Mesenchymal stem cell (in vitro differentiated cells and primary cell): ENCODE results near the gene HS1BP3.
A peak's percentile ranks its signal among the peaks of the same experiment; 100 is the strongest.

Experiments
- DNase-seq: peaks from one replicate; pipeline ENCODE4 v3.0.0-alpha.2; 2013
- H2AFZ ChIP-seq: one replicate; pipeline ENCODE4 v1.6.1; 2013; ENCODE audit warnings: low read depth, mild to moderate bottlenecking, control low read depth, inconsistent platforms, low read length, moderate library complexity
- H2AK5ac ChIP-seq: 2 replicates; pipeline ENCODE4 v1.6.1; 2013; ENCODE audit warnings: low read length, moderate library complexity, mild to moderate bottlenecking, inconsistent platforms; ENCODE audit not compliant: severe bottlenecking
- H2BK120ac ChIP-seq: one replicate; pipeline ENCODE4 v1.6.1; 2013; ENCODE audit warnings: low read depth, mild to moderate bottlenecking, inconsistent platforms, low read length, moderate library complexity
- H2BK12ac ChIP-seq, 2 experiments: one replicate each; pipeline ENCODE4 v1.6.1; 2013; ENCODE audit warnings: inconsistent platforms in 2 of 2, low read length in 2 of 2, mild to moderate bottlenecking in 2 of 2, moderate library complexity in 2 of 2, control low read depth in 1 of 2
- H2BK15ac ChIP-seq: one replicate; pipeline ENCODE4 v1.6.1; 2013; ENCODE audit warnings: mild to moderate bottlenecking, low read depth, inconsistent platforms; ENCODE audit not compliant: poor library complexity, severe bottlenecking
- H2BK5ac ChIP-seq: 2 replicates; pipeline ENCODE4 v1.6.1; 2013; ENCODE audit warnings: low read depth, mild to moderate bottlenecking, low read length, control low read depth, inconsistent platforms; ENCODE audit not compliant: poor library complexity, severe bottlenecking
- H3K14ac ChIP-seq, 2 experiments: one replicate each; pipeline ENCODE4 v1.6.1; 2013; ENCODE audit warnings: inconsistent platforms in 2 of 2, low read length in 2 of 2, control low read depth in 1 of 2, mild to moderate bottlenecking in 1 of 2, moderate library complexity in 1 of 2
- H3K18ac ChIP-seq, 2 experiments: one replicate each; pipeline ENCODE4 v1.6.1; 2013; ENCODE audit warnings: inconsistent platforms in 2 of 2, low read length in 2 of 2, control low read depth in 1 of 2, low read depth in 1 of 2, mild to moderate bottlenecking in 1 of 2
- H3K23ac ChIP-seq, 2 experiments: one replicate each; pipeline ENCODE4 v1.6.1; 2013; ENCODE audit warnings: inconsistent platforms in 2 of 2, low read length in 2 of 2, mild to moderate bottlenecking in 2 of 2, moderate library complexity in 2 of 2, control low read depth in 1 of 2
- H3K27ac ChIP-seq: 2 replicates; pipeline ENCODE4 v1.5.1; 2013; ENCODE audit warnings: mild to moderate bottlenecking, moderate library complexity, low read length, control low read depth, inconsistent platforms; ENCODE audit not compliant: poor library complexity, severe bottlenecking
- H3K27me3 ChIP-seq, 2 experiments: 2 replicates each; pipeline versions ENCODE4 v1.6.1 to v1.7.0; 2013; ENCODE audit warnings: low read length in 2 of 2, mild to moderate bottlenecking in 2 of 2, moderate library complexity in 2 of 2, control low read depth in 1 of 2, inconsistent platforms in 1 of 2; ENCODE audit not compliant: control insufficient read depth in 1 of 2, insufficient read depth in 1 of 2
- H3K36me3 ChIP-seq, 2 experiments: 2 replicates each; pipeline versions ENCODE4 v1.6.1 to v1.7.0; 2013; ENCODE audit warnings: low read length in 2 of 2, control low read depth in 1 of 2, inconsistent platforms in 1 of 2, low read depth in 1 of 2, mild to moderate bottlenecking in 1 of 2; ENCODE audit not compliant: insufficient read depth in 2 of 2, control insufficient read depth in 1 of 2
- H3K4ac ChIP-seq, 2 experiments: one replicate each; pipeline ENCODE4 v1.6.1; 2013; ENCODE audit warnings: inconsistent platforms in 2 of 2, low read length in 2 of 2, mild to moderate bottlenecking in 2 of 2, moderate library complexity in 2 of 2, control low read depth in 1 of 2, low read depth in 1 of 2
- H3K4me1 ChIP-seq: 2 replicates; pipeline ENCODE4 v1.6.1; 2013; ENCODE audit warnings: low read depth, low read length, control low read depth; ENCODE audit not compliant: control insufficient read depth, insufficient read depth
- H3K4me2 ChIP-seq: 2 replicates; pipeline ENCODE4 v1.6.1; 2013; ENCODE audit warnings: low read length, mild to moderate bottlenecking, inconsistent platforms; ENCODE audit not compliant: poor library complexity, severe bottlenecking
- H3K4me3 ChIP-seq, 2 experiments: 2 replicates each; pipeline versions ENCODE4 v1.5.1 to v1.7.0; 2013; ENCODE audit warnings: low read length in 2 of 2, mild to moderate bottlenecking in 2 of 2, control low read depth in 1 of 2, low read depth in 1 of 2; ENCODE audit not compliant: insufficient read depth in 1 of 2
- H3K79me1 ChIP-seq: replicated peaks from 2 replicates; pipeline ENCODE4 v1.6.1; 2013; ENCODE audit warnings: mild to moderate bottlenecking, control low read depth, low read length, inconsistent platforms; ENCODE audit not compliant: poor library complexity, severe bottlenecking
- H3K9ac ChIP-seq: 2 replicates; pipeline ENCODE4 v1.7.0; 2013; ENCODE audit warnings: mild to moderate bottlenecking, low read length, moderate library complexity
- H3K9me3 ChIP-seq: 2 replicates; pipeline ENCODE4 v1.7.0; 2013; ENCODE audit warnings: mild to moderate bottlenecking, low read length; ENCODE audit not compliant: control insufficient read depth
- H4K8ac ChIP-seq: one replicate; pipeline ENCODE4 v1.6.1; 2013; ENCODE audit warnings: inconsistent platforms, mild to moderate bottlenecking, low read length, moderate library complexity
- H4K91ac ChIP-seq: one replicate; pipeline ENCODE4 v1.6.1; 2013; ENCODE audit warnings: mild to moderate bottlenecking, low read length, inconsistent platforms
- WGBS: methylation state at CpG from one replicate; pipeline ENCODE4 v1.1.7; 2013; ENCODE audit warnings: mixed read lengths; 5-methylcytosine and 5-hydroxymethylcytosine counted together

Gene HS1BP3

GRCh38 chr2:20668871-20669475, 18.1 kb upstream of the HS1BP3 start:
- Histone ChIP-seq H3K79me1 (peaks cover 10% of the 10 kb centered on the region), H3K4ac (no peak overlapping the region), H4K91ac (no peak overlapping the region), H3K18ac (no peak overlapping the region), H2BK12ac (no peak overlapping the region), H4K8ac (no peak overlapping the region), H3K27ac (no peak overlapping the region), H2AK5ac (no peak overlapping the region), H3K9ac (no peak overlapping the region), H2BK15ac (no peak overlapping the region), H2AFZ (no peak overlapping the region), H2BK120ac (no peak overlapping the region), H3K4me1 (peaks cover 43% of the 10 kb centered on the region), H3K14ac (no peak overlapping the region), H3K27me3 (peaks cover 20 to 91% of the 10 kb centered on the region in 2 experiments), H3K4me2 (peak overlapping the region; percentile 64), H3K4me3 (peak overlapping the region in 1 of 2 experiments; percentile 36), H3K36me3 (peaks cover 0 to 35% of the 10 kb centered on the region in 2 experiments), H3K9me3 (no peaks in the 10 kb centered on the region), H2BK5ac (no peak overlapping the region), H3K23ac (no peak overlapping the region)
- no peak for DNase-seq
- WGBS: 68% methylated on average over 8 of the region's 8 CpGs

- Histone ChIP-seq H2AK5ac (no peak overlapping the region), H3K4me1 (peaks cover 45% of the 10 kb centered on the region), H3K23ac (no peak overlapping the region), H3K4me3 (peak overlapping the region in 1 of 2 experiments; percentile 36), H3K18ac (no peak overlapping the region), H3K9me3 (no peaks in the 10 kb centered on the region), H3K79me1 (peaks cover 10% of the 10 kb centered on the region), H3K36me3 (peaks cover 0 to 31% of the 10 kb centered on the region in 2 experiments), H3K27ac (no peak overlapping the region), H2AFZ (no peak overlapping the region), H4K8ac (no peak overlapping the region), H2BK12ac (no peak overlapping the region), H2BK15ac (no peak overlapping the region), H3K4ac (no peak overlapping the region), H3K27me3 (peaks cover 24 to 91% of the 10 kb centered on the region in 2 experiments), H3K14ac (no peak overlapping the region), H2BK5ac (no peak overlapping the region), H3K9ac (no peak overlapping the region), H4K91ac (no peak overlapping the region), H2BK120ac (no peak overlapping the region), H3K4me2 (peak overlapping the region; percentile 64)
- 82% methylated on average over 6 of the region's 6 CpGs for WGBS
- DNase-seq: no peak
These were observed 17.6 kb upstream of the HS1BP3 start for GRCh38 chr2:20668451-20668850.

DNA sequence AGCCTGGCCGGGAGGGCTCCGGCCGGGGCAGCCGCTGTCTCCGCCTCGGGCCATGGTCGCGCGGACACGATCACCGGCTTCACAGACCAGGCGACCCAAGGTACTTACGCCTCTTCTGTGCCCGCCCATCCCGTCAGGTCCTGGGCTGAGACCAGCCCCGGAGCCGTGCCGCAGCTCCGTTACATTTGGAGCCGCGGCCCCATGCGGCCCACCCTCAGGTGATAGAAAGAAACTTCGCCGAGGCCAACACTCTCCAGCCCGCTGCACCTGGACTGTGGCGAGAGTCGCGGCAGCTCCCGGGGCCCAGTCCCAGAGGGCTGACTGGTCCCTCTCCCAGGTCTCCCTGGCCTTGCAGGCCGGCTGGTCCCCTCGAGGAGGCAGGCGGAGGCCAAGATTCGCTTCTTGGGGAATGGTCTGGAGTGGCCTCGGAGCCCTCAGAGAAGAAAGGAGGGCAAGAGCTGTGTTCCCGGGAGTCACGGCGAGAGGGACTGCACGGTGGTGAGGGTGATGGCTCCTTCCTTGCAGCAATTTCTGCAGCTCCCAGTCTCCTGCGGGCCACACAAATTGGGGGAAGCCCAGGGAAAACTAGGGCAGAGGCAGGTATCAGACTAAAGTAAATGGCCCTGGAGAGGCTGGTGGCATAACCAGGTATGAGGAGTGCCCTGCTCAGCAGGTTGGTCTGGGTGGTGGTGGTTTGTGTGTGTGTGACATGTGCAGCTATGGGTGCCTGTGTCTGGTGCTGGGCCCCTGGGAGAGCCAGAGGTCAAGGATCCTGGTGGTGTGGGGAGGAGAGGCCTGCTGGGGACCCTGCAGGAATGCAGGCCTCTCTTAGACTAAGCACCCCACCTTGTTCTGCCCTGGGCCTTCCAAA, 16.9 kb upstream of the HS1BP3 start:
- H4K91ac ChIP-seq: no peak overlapping the region
- H2BK12ac ChIP-seq: no peak overlapping the region
- H2BK120ac ChIP-seq: no peak overlapping the region
- H3K79me1 ChIP-seq: peaks cover 10% of the 10 kb centered on the region
- WGBS: 16% methylated on average over 39 of the region's 39 CpGs
- H3K9ac ChIP-seq: no peak overlapping the region
- H3K36me3 ChIP-seq: peaks cover 0 to 31% of the 10 kb centered on the region in 2 experiments
- H4K8ac ChIP-seq: no peak overlapping the region
- H3K4me3 ChIP-seq: peak overlapping the region in 1 of 2 experiments; percentile 74
- no peak overlapping the region for H3K4ac ChIP-seq
- H3K14ac ChIP-seq: no peak overlapping the region
- no peak overlapping the region for H2AFZ ChIP-seq
- peak overlapping the region; percentile 64 for H3K4me2 ChIP-seq
- H3K27me3 ChIP-seq: peaks cover 25 to 92% of the 10 kb centered on the region in 2 experiments
- DNase-seq: no peak
- H3K27ac ChIP-seq: no peak overlapping the region
- no peaks in the 10 kb centered on the region for H3K9me3 ChIP-seq
- no peak overlapping the region for H3K23ac ChIP-seq
- H2AK5ac ChIP-seq: no peak overlapping the region
- no peak overlapping the region for H2BK5ac ChIP-seq
- peak overlapping the region; percentile 44 for H2BK15ac ChIP-seq
- peak overlapping the region in 1 of 2 experiments; percentile 42 for H3K18ac ChIP-seq
- H3K4me1 ChIP-seq: peaks cover 46% of the 10 kb centered on the region

- Histone ChIP-seq H2AFZ (no peak overlapping the region), H3K14ac (no peak overlapping the region), H2BK120ac (no peak overlapping the region), H3K4ac (no peak overlapping the region), H4K91ac (no peak overlapping the region), H3K27ac (no peak overlapping the region), H3K4me3 (peak overlapping the region in 1 of 2 experiments; percentile 74), H2BK12ac (no peak overlapping the region), H3K79me1 (peaks cover 9% of the 10 kb centered on the region), H3K4me2 (peak overlapping the region; percentile 64), H3K36me3 (peaks cover 0 to 26% of the 10 kb centered on the region in 2 experiments), H2BK5ac (no peak overlapping the region), H2AK5ac (no peak overlapping the region), H3K9me3 (no peaks in the 10 kb centered on the region), H3K9ac (no peak overlapping the region), H2BK15ac (no peak overlapping the region), H3K4me1 (peaks cover 45% of the 10 kb centered on the region), H4K8ac (no peak overlapping the region), H3K27me3 (peaks cover 31 to 92% of the 10 kb centered on the region in 2 experiments), H3K23ac (no peak overlapping the region), H3K18ac (peak overlapping the region in 1 of 2 experiments; percentile 42)
- 0% methylated on average over 10 of the region's 62 CpGs for whole genome bisulfite sequencing
- no peak for DNase-seq
These were observed 16.2 kb upstream of the HS1BP3 start for GRCh38 chr2:20667151-20667530.
